GM21619 (cell line): ENCODE results near the gene SDHAF2.
"Not testable (repeated sequence)": the region's sequence is repeated elsewhere in the genome, so short reads cannot be mapped to it uniquely, and the experiment has no call there.

Source experiments
- ATAC-seq: cut with Tn5 transposase; IDR thresholded peaks from one replicate; pipeline ENCODE4 v1.9.1; 2021; ENCODE audit not compliant: unreplicated experiment

The SDHAF2 gene

DNA sequence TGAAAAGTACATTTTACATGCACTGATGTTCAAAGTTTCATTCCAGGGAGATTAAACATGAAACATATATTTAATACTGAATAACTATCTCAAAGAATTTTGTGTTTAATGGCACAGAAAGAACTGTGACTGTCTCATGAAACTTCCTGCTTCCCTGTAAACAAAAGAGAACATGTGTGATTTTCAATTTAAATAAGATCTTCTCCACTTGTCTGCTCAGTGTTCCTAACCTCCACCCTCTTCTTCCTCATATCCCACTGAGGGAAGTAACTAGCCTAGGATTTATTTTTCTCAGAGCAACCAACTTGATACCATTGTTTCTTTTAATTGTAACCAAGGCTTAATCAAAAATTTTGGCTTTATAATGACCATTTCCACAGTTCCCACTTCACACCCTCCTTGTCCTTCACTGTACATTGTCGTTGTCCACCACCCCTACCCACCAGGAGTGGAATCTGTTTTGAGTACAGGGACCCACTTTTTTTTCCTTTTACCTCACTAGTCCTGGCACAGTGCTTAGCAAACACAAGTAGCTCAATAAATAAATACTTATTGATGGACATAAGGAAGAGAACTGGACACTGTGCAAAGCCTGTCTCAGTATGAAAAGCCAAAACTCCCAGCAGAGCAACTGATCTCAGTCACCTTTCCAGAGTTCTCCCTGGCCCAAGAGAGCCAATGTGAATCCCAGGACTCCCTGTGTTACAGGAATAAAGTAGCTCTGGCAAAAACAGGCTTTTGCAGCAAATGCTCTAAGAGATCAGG, 4.4 kb upstream of the SDHAF2 start:
- no peak for ATAC-seq

DNA sequence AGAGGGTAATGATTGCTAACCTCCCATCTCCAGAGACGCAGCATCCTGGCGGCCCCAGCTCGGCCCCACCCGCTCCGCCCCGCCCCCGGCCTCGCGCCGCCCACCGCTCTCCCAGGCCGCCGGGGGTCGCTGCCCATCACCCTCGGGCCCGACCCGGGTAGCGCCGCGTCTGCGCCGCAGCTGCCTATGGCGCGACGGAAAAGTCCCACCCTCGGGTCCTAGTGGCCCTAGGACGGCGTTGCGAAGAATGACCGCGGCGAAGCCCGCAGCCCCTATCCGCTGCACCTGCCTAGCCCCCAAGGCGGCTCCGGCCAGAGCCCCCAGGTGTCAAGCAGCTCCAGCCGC, 606 bp upstream of the SDHAF2 start:
- ATAC-seq: peak; percentile 53

DNA sequence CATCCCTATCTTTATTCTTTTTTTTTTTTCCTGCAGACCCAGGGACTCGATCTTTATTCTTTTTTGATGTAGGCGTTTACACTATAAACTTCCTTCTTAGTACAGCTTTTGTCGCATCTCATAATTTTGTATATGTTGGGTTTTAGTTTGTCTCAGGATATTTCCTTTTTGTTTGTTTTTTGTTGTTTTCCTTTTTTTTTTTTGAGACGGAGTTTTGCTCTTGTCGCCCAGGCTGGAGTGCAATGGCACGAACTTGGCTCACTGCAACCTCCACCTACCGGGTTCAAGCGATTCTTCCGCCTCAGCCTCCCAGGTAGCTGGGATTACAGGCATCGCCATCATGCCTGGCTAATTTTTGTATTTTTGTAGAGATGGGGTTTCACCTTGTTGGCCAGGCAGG, 915 bp downstream of the SDHAF2 start:
- not testable (repeated sequence) for ATAC-seq

DNA sequence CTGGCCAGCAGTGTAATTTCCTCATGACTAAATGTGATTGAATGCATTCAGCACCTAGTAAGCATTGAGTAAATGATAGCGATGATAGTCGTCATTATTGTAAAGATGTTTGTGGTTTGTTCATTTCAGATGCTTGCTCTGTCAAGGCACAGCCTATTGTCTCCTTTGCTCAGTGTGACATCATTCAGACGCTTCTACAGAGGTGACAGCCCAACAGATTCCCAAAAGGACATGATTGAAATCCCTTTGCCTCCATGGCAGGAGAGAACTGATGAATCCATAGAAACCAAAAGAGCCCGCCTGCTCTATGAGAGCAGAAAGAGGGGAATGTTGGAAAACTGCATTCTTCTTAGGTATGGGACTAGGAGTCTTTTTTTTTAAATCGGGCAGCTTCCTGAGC, 7.6 kb downstream of the SDHAF2 start:
- ATAC-seq: no peak

DNA sequence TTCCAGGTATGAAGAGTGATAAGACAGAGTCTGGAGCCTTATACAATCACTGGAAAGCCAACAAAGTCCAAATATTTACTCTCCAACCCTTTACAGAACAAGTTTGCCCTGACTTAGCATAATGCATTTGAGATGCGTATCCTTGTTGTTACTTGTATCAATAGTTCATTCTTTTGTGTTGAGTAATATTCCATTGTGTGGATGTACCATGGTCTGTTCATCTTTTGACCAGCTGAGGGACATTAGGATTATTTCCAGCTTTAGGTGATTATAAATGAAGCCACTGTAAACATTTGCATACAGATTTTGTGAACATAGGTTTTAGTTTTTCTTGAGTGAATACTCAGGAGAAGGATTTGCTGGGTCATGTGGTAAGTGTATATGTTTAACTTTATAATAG, 9.7 kb downstream of the SDHAF2 start:
- ATAC-seq: no peak

DNA sequence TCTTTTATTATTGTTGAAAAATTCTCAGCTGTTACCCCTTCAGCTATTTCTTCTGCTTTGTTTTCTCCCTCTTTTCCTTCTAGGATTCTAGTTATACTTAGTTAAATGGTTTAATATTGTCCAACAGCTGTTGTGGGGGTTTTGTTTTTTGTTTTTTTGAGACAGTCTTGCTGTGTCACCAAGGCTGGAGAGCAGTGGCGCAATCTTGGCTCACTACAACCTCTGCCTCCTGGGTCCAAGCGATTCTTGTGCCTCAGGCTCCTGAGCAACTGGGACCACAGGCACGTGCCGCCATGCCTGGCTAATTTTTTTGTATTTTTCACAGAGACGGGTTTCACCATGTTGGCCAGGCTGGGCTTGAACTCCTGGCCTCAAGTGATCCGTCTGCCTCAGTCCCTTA, 12.7 kb downstream of the SDHAF2 start:
- ATAC-seq: no peak

DNA sequence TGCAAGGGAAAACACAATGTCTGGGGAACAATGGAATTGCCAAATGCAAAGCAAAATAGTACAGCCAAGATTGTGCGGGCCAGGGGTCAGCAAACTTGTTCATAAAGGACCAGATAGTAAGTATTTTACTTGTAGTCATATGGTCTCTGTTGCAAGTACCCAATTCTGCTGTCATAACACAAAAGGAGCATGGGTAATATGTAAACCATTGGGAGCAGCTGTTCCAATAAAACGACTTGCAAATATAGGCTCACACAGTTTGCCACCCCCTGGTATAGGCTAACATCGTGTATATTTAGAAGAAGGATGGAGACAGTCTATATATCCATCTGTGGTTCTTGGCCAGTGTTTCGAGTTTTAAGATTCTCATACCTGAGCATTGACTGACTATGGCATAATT, 15.6 kb downstream of the SDHAF2 start:
- no peak for ATAC-seq

DNA sequence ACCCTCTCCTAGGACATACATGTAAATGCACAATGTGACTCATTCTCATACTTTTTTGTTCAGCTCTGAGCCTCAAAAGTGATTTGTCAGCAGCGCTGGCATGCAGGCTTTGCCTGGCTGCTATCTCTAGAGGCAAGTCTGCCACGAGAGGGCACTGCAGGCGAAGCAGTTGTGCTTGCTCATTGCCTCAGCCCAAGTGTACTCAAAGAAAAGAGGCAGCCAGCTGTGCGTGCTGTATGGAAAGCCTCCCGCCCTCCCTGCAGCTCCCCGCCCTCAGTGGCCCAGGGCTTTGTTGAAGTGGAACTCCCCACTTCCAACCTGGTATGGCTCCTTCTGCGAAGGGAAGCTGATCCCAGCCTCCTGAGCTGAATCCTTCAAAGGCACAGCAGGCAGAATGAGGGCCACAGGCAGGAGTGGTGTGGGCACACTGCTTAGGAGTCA, 16.3 kb downstream of the SDHAF2 start:
- ATAC-seq: no peak

DNA sequence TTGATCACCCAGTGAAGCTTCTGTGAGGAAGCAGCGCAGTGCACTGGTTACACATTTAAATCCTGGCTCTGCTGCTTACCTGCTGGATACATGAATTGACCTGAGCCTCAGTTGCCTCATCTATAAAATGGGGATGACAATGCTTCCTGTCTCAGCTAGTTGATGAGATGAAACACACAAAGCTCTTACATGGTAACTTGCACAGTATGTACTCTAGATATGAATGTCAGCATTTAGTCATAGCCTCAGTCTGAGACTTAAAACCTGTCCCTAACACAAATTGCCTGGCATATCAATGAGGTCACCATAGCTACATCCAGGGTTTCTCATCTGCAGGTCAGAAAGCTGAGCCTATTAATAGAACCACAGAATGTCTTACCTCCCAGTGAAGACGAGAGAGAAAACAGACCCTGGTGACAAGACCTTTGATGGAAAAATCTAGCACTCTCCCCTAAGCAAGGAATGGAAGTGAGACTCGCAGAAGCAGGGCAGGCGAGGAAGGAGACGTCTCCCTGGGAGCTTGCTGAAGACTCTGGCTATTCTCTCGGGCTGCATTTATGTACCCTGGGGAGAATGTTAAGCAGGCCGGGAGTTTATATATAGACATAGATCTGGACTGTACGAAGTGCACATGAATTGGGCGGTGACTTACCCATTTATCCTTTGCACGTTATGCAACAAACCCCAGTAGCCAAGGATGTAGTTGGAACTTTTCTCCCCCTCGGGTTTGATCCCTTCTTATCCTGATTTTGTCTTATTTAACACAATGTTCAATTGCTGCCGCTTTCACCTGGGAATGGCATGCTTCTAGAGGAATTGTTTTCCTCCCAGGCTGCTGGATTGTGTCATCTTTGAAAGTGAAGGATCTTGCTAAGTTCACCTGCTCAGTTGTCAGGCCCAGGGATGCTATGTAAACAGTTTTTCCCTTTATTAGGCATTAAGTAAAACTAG, 18.0 kb downstream of the SDHAF2 start:
- ATAC-seq: no peak

DNA sequence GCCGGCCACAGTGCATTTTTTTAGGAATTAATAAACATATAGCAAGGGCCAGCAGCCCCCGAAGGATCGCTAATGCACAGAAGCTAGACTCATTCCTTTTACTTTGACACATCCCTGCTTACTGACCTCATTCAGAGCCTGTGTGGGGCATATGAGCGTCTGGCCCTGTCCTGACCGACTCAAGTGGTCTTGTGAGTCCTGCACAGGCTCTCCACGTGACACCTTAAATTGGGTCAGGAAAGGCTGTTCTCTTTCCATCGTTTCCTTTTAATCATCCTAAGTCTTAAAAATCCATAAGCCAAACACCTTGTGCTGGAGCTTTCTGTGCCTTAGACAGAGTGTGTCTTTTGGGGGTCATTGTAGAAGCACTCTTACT, 18.6 kb downstream of the SDHAF2 start:
- no peak for ATAC-seq

DNA sequence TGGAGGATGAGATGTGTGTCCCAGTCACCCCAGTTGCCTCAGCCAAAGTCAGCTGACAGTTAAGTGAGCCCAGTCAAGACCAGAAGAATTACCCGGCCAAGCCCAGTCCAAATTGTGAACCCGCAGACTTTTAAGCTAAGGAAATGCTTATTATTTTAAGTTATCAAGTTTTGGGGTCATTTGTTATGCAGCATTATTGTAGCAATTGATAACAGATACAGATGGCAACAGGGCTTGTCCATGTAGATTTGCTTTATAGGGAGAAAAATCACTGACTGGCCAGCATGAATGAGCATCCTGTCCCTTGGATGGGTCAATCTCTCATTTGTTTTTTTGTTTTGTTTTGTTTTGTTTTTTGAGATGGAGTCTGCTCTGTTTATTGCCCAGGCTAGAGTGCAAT, 22.9 kb downstream of the SDHAF2 start:
- no peak for ATAC-seq

DNA sequence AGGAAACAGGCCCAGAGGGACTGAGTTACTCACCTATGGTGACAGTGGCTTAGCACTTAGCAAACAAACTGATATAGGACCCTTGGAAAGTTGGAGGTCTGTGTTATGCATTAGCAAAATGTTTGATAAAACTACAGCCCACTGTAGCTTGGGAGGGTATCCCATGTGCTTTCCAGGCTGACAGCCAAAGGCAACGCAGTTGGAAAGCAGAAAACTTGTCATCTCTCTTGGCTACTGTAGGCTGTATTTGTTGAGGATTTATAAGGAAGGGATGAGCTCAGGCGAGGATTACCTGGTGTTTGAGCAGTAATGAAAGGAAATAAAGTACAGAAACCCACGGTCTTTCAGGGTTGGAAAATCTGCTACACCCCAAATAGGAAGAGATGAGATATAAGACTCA, 23.8 kb downstream of the SDHAF2 start:
- ATAC-seq: no peak

DNA sequence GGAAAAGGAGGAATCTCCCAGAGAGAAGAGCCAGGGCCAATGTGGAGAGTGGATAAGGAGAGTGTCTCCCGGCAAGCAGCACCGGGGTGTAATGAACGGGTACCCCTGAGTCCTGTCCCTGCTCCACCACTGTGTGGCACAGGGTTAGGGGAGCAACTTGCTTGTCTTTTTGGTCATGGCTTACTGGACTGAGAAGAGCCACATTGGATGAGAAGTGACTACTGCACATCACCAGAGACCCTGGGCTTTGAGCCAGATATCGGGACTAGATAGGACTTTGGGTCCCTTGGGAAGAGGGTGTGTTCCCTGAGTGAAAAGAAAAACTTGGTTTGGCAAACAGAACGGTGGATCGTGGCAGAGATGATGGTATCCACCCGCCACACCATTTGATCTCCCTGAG, 24.6 kb downstream of the SDHAF2 start:
- no peak for ATAC-seq

DNA sequence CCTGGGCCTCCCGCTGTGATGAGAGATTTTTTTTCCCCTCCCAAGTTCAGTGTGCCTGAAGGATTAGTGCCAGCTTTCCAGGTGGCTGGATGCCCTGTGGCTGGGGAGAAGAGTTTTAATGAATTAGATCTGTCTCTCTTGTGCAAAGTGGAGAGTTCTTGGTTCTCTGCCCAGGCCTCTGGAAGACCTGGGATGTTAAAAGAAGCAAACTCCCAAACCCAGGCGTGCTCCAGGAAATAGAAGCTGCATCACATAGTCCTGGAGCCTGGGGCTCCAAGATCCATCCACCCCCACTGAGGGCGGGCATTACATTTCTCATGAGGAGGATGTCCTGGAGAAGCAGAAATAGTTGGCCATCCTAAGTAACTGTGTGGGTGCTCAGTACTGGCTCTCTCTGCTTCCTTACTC, 30.6 kb downstream of the SDHAF2 start:
- ATAC-seq: no peak

DNA sequence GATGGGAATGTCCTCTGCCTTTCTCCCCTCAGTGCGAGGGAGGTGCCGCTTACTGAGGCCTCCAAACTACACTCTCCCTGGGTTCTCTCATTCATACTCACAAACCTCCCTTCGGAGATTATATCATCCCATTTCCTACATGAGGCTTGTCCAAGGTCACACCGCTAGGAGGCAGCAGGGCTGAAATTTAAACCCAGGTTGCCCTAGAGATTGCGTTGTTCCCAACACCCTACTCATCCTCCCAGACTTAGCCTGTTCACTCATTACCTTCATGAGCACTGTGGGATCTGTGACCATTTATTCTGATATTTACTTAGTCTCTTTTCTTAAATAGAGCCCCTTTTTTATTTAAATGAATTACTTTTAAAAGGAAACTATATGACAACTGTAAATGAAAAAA, 31.1 kb downstream of the SDHAF2 start:
- ATAC-seq: no peak

DNA sequence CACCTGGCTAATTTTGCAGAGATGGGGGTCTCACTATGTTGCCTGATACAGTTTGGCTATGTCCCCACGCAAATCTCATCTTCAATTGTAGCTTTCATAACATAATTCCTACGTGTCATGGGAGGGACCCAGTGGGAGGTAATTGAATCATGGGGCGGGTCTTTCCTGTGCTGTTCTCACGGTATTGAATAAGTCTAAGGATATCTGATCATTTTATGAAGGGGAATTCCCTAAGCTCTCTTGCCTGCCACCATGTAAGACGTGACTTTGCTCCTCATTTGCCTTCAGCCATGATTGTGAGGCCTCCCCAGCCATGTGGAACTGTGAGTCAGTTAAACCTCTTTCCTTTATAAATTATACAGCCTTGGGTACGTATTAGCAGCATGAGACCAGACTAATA, 37.7 kb downstream of the SDHAF2 start:
- not testable (repeated sequence) for ATAC-seq

DNA sequence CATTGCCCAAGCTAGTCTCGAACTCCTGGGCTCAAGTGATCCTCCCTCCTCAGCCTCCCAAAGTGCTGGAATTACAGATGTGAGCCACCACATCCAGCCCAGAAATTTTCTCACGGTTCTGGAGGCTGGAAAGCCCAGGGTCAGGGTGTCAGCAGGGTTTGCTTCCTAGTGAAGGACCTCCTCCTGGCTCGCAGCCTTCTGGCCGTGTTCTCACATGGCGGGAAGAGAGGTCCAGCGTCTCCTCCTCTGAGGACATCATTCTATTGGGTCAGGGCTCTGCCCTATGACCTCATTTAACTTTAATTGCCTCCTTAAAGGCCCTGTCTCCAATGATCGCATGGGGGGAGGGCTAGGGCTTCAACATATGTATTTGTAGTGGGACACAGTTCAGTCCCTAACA, 38.1 kb downstream of the SDHAF2 start:
- ATAC-seq: no peak

DNA sequence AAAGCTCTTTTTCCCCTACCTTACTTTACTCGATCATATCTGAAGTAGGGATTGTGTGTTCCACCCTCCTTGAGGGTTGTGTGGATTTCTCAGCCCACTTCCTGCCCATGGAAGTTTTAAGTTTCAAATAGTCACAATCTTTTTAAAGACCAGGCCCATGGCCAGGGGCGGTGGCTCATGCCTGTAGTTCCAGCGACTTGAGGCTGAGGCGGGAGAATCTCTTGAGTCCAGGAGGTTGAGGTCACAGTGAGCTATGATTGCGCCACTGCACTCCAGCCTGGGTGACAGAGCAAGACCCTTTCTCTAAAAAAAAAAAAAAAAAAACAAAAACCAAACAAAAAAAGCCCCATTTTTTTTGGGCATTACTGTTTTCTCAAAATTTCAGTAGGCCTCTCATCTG, 42.4 kb downstream of the SDHAF2 start:
- ATAC-seq: no peak

DNA sequence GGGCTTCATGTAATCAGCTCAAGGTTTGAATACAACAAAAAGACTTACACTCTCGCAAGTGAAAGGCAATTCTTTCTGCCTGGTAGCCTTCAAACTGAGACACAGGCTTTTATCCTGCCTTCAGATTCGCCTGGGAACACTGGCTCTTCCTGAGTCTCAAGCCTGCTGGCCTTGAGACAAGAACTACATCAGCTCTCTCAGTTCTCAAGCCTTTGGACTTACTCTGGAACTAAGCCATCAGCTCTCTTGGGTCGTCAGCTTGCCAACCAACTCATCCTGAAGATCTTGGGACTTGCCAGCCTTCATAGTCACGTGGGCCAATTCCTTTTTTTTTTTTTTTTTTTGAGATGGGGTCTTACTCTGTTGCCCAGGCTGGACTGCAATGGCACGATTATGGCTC, 42.9 kb downstream of the SDHAF2 start:
- ATAC-seq: no peak

DNA sequence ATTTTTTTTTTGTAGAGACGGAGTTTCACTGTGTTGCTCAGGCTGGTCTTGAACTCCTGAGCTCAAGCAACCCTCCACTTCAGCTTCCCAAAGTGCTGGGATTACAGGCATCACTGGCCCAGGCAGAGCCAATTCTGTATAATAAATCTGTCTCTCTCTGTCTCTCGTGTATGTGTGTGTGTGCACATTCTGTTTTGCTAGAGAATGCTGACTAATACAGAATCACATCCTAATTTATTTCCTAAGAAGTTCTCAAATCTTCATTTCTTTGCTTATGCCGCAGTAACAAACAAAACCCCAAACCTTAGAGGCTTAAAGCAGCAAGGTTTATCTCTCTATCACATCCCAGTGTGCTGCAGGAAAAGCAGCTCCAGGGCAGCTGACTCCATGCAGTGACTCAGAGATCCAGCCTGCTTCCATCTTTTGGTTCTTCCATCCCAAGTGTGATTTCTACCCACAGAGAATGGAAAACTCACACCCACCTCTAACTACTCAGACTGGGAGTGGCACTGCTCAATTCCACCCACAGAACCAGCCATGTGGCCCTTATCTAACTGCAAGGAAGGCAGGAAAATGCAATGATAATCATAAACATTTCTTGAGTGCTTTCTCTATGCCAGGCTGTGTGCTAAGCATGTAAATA, 43.6 kb downstream of the SDHAF2 start:
- no peak for ATAC-seq

DNA sequence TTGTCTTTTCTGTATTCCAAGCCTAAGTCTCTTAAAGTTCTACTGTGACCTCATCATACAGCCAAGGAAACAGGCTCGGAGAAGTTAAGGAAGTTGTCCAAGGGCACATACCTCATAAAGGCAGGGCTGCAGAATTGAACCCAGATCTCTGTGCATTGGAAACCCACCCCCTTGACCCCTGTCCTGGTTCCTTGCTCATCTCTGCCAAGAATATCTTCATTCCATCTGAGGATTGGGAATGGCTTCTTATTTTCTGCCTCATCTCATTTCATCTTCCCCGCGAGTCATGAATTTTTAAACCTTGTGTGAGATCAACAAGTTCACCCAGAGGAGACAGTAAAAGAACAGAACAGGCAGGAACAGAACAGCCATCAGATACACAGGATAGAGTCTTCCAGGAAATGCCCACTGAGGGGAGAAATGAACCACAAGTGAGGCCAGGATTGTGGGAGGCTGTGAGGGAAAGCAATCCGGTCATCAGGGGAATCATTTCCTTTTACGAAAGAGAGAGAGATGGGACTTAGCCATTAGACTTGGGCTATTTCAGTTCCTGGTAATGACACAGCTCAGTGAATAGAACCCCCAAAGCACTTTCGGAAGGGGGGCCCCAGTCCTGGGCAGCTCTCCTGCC, 44.2 kb downstream of the SDHAF2 start:
- ATAC-seq: no peak
